RPMI7951 (cell line): ENCODE measurements around the gene ARHGDIA. TPM values are rescaled to one million over a fixed set of nuclear protein-coding genes. Genes with fewer than 3 reads are reported as not detected.
"Not testable (repeated sequence)": the region's sequence is repeated elsewhere in the genome, so short reads cannot be mapped to it uniquely, and the experiment has no call there.

ENCODE experiments used
- DNase-seq: peaks from one replicate; pipeline ENCODE4 v3.0.0-alpha.2; 2012; ENCODE audit warnings: low read depth
- total RNA-seq: library from RNA; depleted of rRNA; stranded (reverse); fragments of >200 nt; shearing (Covaris generic); gene quantifications from 2 replicates; pipeline ENCODE4 v1.2.3, GENCODE V29; 2014

The ARHGDIA gene
- total RNA-seq, 1 experiment from 2014 or later = 170 TPM

GRCh38 chr17:81843713-81844326 is 27.3 kb downstream of the ARHGDIA start:
- no peak for DNase-seq

GRCh38 chr17:81842725-81843504 is 28.2 kb downstream of the ARHGDIA start:
- DNase-seq = no peak

GRCh38 chr17:81842378-81842724 is 28.8 kb downstream of the ARHGDIA start:
- no peak for DNase-seq

- no peak for DNase-seq
These were observed 29.3 kb downstream of the ARHGDIA start for GRCh38 chr17:81841866-81842265.

- no peak for DNase-seq
These were observed 30.0 kb downstream of the ARHGDIA start for GRCh38 chr17:81840826-81841778.

GRCh38 chr17:81840059-81840458 is 31.1 kb downstream of the ARHGDIA start:
- DNase-seq = not testable (repeated sequence)

DNA sequence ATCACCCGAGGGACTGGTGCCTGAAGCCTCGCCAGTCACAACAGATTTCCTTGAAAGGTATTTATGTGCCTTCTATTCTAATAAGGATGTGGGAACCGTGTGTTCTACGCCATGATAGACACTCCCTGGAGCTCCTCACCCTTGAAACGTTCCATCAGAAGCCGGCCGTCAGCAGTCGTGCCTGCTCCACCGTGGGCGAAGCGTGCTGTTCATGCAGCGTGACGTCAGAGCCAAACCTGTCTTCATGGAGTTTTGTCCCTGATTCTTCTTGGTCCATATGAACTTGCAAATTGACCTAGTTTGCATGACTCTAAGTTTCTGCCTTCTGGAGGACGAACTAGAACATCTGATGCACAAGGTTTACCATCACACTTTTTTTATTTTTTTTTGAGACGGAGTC is 31.8 kb downstream of the ARHGDIA start:
- no peak for DNase-seq

GRCh38 chr17:81838753-81839255 is 32.3 kb downstream of the ARHGDIA start:
- no peak for DNase-seq

- DNase-seq = peak; percentile 56
These were observed 33.5 kb downstream of the ARHGDIA start for GRCh38 chr17:81837641-81838040.

DNA sequence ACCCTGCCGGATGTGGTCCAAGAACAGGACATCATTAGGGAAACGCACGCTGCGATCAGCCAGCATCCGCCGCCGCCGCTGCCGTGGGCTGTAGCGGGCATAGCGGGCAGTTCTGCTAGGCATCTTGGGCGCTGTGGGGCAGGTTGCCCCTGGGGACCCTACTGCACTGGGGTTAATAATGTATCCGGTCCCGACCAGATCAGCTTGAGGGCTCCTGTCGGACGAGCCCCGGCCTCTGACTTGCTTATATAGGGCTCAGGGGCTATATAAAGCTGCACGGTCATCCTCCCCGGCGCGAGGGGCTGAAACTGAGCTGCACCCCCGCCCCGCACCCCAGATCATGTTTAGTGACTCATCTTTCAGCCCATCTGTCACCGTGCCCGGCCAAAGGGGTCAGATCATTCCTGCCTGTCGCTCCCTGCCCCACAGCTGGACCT is 36.3 kb downstream of the ARHGDIA start, which contains the start of gene PPP1R27:
Gene PPP1R27, minus strand, starts transcription at position 220 of the 437 bp plus-strand sequence. Its CDS starts 97 bp downstream, at position 123.
- DNase-seq = no peak

GRCh38 chr17:81833921-81834830 is 37.0 kb downstream of the ARHGDIA start:
- DNase-seq = no peak

DNA sequence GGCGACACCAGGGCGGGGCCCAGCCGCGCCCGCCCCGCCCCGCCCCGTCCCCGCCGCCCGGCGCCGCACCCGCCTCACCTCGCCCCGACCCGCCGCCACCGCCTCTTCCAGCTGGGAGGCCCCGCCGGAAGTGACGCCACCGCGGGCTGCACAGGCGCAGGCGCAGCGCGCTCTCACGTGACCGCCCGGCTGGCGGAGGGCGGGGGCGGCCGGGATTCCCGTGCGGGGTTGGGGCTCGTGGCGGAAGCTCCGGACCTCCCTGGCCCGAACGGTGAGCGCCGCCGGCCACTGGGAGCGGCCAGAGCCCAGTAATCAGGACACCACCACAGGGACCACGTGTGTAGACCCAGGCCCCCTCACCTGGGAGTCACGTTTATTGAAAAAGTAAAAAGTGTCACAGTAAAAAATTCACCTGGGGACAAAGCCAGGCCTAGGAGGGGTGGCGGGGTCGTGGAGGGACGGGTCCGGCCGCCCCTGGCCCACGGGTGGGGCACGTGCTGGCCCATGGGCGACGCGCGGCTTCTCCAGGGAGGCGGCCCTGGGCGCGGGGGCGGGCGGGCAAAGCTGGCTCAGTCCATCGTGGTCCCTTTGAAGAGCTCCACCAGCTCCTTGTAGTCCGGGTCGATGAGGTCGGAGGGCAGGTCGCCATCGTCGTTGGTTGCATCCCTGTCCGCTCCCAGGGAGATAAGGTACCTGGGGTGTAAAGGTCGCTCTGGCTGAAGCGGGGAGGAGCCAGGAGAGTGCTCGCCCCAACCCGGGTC is 37.8 kb downstream of the ARHGDIA start, which contains the start of gene MCRIP1:
Gene MCRIP1, minus strand, starts transcription at position 132 of the 761 bp plus-strand sequence. CDS start 8,785 bp downstream, outside the sequence.
- DNase-seq = peak; percentile 87

- DNase-seq = no peak
These were observed 38.5 kb downstream of the ARHGDIA start for GRCh38 chr17:81832608-81833159.

GRCh38 chr17:81831957-81832607 is 39.1 kb downstream of the ARHGDIA start:
- DNase-seq = peak; percentile 29

- no peak for DNase-seq
These were observed 39.6 kb downstream of the ARHGDIA start for GRCh38 chr17:81831563-81831956.

GRCh38 chr17:81829858-81830257 is 41.3 kb downstream of the ARHGDIA start:
- no peak for DNase-seq

GRCh38 chr17:81828656-81829055 is 42.5 kb downstream of the ARHGDIA start:
- no peak for DNase-seq

GRCh38 chr17:81825841-81826466 is 45.2 kb downstream of the ARHGDIA start:
- DNase-seq = no peak

GRCh38 chr17:81824595-81824994 is 46.5 kb downstream of the ARHGDIA start:
- no peak for DNase-seq
